SKM-1 treated with dmso at 0.1 percent for 144 hours (cell line): Measurements from ENCODE around the gene XPO6.

Experiments
- DNase-seq: peaks from one replicate; lab custom pipeline; 2025; ENCODE audit not compliant: unreplicated experiment; lab: John Stamatoyannopoulos, UW

Gene XPO6

GRCh38 chr16:28183930-28184329, 27.8 kb downstream of the XPO6 start:
- DNase-seq, result no peak

GRCh38 chr16:28183484-28183883, 28.3 kb downstream of the XPO6 start:
- DNase-seq, result no peak

GRCh38 chr16:28182801-28183200, 29.0 kb downstream of the XPO6 start:
- DNase-seq, result no peak

DNA sequence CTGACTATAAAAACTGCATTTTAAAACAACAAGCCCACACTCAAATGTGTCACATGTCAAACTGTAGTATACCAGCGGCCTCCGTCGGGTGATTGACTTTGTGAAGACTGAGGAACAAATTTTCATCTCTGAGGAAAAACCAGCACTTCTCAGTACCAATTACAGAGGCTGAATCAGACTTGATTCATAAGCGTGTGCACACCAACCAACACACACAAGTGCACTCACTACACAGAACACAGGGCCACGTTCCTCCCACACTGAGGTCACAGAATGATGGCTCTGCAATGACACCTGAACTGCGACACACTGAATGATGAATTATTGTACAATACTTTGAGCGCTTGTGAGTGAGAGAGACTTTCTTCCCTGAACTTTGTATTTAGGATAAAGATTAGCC, 29.6 kb downstream of the XPO6 start:
- DNase-seq, result no peak

DNA sequence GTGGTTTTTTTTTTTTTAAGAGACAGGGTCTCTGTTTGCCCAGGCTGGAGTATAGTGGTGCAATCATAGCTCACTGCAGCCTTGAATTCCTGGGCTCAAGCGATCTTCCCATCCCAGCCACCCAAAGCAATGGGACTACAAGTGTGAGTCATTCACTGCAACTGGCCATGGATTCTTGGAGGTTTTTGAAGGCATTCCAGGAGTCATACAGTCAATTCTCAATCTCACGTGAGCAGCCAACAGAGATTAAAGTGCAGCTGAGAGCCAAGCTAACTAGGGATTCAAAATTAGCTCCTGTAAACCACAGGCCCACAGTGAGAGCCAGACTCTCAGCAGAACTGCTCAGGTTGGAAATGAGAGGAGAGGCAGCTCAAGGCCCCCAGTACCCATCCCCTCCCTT, 30.2 kb downstream of the XPO6 start:
- DNase-seq, result no peak

DNA sequence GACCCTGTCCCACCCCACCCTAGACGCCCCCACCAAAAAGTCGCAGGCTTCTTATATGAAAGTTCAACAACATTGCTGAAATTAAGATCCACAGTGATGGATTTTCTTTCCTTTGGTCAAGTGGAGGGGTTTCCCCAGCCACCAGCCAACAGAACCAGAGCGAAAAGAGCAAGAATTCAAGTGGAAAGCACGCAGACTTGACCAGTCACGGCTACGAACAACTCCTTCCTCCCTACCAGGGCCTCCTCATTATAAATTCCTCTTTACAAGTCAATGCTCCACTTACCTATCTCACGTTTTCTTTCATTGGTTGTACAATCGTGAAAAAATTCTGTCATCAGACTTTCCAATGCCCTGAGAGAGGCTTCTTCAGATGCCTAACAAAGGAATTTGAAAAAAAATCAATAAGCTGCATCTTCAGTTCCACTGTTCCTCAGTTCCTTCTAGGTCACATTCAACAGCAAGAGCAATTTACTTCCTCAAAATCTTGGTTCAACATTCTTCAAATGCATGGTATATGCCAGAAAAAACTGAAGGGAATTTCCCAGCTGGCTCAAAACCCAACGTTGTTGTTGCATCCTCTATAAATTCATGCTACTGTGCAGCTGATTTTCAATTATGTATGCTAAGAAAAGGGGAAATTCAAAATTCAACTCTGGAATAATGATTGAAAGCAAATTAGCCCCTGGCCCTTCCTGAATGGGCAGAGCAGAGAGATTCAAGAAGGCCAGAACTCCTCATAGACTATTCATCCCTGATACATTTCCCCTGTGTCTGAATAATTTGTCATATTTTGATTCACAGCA, 30.9 kb downstream of the XPO6 start:
- peak; percentile 63 for DNase-seq

GRCh38 chr16:28179354-28179753, 32.4 kb downstream of the XPO6 start:
- DNase-seq, result no peak

GRCh38 chr16:28175715-28176114, 36.0 kb downstream of the XPO6 start:
- DNase-seq, result no peak

DNA sequence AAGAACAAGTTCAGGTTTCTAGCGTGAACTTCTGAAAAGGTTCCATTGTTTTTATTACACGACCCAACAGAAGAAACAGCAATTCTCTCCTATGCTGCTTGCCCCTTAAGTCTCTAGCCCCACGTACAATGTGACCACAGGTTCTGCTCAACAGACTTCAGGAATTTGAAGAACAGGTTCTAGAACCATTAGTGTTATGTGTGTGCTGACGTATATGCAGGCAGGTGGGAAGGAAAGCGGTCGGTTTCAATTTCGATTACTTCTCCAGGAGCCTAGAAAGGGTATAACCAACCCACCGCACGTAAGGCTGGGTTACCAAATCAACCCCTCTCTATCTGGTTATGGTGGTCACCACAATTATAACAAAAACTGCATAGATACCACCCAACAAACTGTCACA, 39.4 kb downstream of the XPO6 start:
- no peak for DNase-seq

DNA sequence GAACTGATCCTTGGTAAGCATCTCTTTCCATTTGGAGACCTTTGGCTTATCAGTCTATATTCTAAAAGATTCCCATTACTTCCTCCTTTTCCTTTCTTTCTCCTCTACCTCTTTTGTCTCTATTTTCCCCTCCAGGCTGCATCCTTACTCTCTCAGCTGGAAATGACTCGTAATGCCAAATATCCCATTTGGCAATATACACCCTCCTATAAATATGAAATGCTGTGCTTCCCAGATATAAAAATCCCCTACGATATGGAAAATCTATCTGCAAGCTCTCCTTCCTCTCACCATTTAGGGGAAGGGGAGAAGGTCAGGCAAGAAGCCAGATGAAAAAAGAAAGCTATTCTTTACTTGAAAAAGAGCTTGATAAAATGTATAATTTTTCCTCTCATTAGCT, 39.9 kb downstream of the XPO6 start:
- no peak for DNase-seq

- no peak for DNase-seq
Measured at GRCh38 chr16:28168991-28169554, 42.7 kb downstream of the XPO6 start.

- no peak for DNase-seq
Measured at GRCh38 chr16:28167730-28168129, 44.0 kb downstream of the XPO6 start.

- no peak for DNase-seq
Measured at GRCh38 chr16:28167221-28167620, 44.5 kb downstream of the XPO6 start.

GRCh38 chr16:28166394-28167208, 45.2 kb downstream of the XPO6 start:
- no peak for DNase-seq

DNA sequence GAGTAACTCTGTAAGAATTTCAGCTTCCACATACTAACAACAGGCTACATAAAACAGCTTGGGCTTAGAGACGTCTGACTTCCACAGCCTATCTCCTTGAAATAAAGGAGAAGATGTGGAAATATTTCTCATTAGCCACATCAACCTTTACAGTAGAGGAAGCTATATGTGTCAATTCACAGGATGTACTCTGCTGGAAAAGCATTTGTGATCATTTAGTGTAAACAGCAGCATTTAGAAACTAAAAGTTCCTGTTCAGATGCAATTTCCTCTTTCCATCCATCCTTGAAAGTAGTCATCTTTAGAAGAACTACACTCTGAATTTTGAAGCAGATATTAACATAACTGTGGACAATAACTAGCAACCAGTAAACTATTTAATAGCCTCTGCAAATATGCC, 46.2 kb downstream of the XPO6 start:
- no peak for DNase-seq

DNA sequence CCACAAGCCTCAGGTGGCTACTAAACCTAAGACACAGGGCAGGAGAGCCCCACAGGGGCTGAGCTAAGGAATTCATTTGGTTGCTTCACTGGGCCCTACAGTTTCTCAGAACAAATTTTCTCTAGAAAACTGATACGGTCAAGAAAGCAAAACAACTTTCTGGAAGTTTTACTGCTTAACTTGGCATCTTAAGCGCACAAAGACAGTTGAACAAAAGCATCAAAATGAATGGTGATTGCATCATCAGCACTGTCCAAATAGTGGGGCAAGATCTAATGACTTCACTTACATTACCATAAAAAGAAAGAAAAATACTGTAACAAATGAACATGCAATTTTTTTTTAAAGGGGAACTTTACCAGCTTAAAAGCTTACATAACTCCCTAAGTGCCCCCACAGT, 47.6 kb downstream of the XPO6 start:
- DNase-seq, result no peak

DNA sequence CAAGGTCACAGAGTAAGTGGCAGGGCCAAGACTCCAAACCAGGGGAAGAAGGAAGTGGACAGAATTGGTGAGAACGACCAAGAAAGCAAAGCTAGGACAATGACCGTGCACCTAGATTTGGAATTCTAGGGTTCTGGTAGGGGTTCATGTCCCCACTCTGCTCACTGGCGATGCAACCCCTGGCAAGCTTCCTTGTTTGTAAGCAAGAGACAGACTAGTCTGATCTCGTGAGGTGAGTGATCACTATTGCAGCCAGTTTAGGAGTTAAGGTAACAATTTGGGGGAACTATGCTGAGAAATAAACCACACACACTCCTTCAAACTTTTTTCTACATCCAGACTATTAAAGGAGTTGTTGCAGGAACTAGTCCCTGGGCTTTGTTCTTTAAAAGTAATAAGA, 48.1 kb downstream of the XPO6 start:
- no peak for DNase-seq

- DNase-seq, result no peak
Measured at GRCh38 chr16:28162326-28162877, 49.4 kb downstream of the XPO6 start.

DNA sequence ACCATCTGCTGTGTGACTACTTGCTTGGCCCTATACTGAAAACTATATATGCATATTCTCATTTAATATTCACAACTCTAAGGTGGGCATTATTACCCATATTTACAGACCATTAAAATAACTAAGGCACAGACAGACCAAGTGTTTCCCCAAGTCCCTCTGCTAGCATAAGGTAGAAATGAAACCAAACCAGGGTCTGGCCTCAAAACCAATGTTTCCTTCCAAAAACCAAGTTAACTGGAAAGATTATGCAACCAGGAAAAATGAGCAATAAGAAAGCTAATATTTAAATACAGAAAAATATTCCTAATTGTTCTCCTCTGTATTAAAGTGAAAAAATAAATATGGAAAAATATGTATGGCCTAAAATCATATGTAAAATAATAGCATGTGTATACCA, 50.1 kb downstream of the XPO6 start:
- DNase-seq, result no peak

GRCh38 chr16:28158136-28158535, 53.6 kb downstream of the XPO6 start:
- DNase-seq, result peak; percentile 45

- no peak for DNase-seq
Measured at GRCh38 chr16:28156056-28156680, 55.6 kb downstream of the XPO6 start.
